ENCODE measurements around the gene HIBADH. TPM values are rescaled to one million over a fixed set of nuclear protein-coding genes. Genes with fewer than 3 reads are reported as not detected.

HIBADH gene
- total RNA-seq, 4 donors from 2014 or later = 68.8 to 87.2 (median 73.3) TPM

DNA sequence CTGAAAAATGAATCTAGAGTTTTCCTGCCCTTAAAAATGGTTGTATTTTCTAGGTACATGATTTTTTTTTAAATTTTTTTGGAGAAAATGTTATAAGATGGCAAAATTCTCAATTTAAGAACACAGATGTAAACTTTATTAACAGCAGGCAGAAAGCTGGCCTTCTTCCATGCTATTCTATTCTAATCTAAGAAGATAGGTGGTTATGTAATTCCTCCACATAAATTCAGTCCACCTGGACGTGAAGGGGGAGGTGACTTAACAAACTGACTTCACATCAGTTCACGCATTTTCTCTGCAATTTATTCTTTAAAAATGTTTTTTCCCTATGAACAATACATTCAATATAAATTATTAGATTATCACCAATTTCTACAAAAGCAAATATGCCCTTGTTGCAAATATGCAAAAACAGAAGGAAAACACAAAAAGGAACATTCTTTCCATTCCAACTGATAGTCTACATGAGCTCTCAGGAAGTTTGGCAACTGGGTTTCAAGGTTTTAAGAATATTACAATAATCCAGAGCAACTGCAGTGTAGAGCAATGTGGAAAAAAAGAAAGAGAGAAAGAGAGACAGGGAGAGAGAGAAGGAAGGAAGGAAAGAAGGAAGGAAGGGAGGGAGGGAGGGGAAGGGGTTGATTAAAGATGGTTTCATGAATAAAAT, 76.8 kb downstream of the HIBADH start:
- TF ChIP-seq, protein P1, sequence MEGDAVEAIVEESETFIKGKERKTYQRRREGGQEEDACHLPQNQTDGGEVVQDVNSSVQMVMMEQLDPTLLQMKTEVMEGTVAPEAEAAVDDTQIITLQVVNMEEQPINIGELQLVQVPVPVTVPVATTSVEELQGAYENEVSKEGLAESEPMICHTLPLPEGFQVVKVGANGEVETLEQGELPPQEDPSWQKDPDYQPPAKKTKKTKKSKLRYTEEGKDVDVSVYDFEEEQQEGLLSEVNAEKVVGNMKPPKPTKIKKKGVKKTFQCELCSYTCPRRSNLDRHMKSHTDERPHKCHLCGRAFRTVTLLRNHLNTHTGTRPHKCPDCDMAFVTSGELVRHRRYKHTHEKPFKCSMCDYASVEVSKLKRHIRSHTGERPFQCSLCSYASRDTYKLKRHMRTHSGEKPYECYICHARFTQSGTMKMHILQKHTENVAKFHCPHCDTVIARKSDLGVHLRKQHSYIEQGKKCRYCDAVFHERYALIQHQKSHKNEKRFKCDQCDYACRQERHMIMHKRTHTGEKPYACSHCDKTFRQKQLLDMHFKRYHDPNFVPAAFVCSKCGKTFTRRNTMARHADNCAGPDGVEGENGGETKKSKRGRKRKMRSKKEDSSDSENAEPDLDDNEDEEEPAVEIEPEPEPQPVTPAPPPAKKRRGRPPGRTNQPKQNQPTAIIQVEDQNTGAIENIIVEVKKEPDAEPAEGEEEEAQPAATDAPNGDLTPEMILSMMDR (IDR thresholded peaks at IDR 0.05; ENCODE audit: low read depth) = no peak

DNA sequence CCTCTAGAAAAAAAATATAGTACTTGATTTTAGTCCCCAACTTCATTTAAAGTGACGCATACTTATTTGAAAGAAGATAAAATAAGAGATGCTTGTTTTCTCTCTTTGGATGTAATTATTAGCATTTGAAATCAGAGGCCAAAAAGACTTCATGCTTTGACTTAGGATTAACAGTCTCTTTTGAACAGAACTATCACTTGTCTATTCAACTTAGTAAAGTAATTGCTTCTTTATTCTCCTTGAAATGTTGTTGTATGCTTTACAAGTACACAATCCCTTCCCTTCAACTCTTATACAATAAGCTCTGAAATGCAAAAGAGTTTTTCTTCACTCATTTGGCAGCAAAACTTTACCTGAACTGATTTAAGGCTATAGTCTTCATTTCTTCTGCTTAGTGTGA, 80.8 kb downstream of the HIBADH start:
- TF ChIP-seq, protein P1 (IDR thresholded peaks at IDR 0.05; ENCODE audit: low read depth) = no peak

- TF ChIP-seq, protein P1 (IDR thresholded peaks at IDR 0.05; ENCODE audit: low read depth) = no peak
Measured at GRCh38 chr7:27581119-27581518, 81.6 kb downstream of the HIBADH start.

DNA sequence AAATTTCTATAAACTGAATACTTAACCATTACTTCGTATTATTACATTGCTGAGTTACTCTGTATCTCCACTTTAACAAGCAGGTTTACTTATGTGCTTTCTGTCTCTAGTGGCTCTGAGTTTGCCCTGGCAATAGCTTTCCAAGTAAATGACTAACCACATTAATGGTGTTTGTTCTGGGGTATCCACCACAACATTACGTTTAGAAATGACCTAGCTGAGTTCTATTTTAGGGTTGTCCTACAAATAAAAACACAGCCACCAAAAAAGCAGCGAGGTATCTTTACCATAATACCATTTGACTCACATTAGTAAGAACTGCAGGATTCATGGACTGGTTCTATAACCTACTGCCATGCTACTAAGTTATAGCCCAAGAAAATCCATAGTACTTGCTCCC, 83.1 kb downstream of the HIBADH start:
- TF ChIP-seq, protein P1 (IDR thresholded peaks at IDR 0.05; ENCODE audit: low read depth) = no peak

DNA sequence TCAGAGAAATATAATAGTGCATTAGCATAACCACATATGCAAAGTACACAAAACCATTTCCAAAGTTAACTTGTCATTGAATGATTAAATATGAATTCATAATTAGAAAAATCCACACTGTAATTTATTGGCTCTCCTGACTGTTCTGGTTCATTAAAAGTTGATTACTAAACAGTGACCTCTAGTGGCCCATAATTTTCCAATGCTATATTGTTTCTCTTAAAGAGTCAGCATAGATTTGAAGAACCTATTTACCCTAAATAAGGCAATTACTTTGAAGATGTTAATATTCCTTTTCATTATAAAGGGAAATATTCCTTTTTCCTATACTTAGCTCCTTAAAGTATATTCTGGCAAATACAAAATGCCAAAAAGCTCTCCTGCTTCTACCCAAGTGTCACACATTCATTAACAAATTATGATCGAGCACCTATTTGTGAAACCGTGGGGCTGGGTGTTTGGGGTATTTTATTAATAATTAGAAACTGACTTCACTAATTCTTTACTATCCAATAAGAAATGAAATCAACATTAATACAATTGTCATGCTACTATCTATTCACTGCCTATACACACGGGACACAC, 86.2 kb downstream of the HIBADH start:
- TF ChIP-seq, protein P1 (IDR thresholded peaks at IDR 0.05; ENCODE audit: low read depth) = no peak

- TF ChIP-seq, protein P1 (IDR thresholded peaks at IDR 0.05; ENCODE audit: low read depth) = no peak
Measured at GRCh38 chr7:27575613-27576012, 87.1 kb downstream of the HIBADH start.

DNA sequence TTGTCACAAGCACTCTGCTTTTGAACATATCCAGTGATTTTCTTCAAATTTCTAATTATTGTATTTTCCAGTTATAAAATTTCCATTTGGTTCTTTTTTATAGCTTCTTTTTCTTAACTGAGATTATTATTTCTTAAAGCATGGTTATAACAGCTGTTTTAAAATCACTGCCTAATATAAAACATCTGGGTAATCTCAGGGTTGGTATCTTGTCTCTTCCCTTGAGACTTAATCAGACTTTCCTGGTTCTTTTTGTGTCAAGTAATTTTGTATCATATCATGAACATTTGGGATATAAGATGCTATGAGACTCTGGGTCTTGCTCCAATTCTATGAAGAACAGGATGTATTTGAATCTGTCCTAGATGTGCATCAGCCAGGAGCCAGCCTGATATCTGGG, 93.6 kb downstream of the HIBADH start:
- TF ChIP-seq, protein P1 (IDR thresholded peaks at IDR 0.05; ENCODE audit: low read depth) = no peak
